GM10266 (cell line): ENCODE measurements around the gene RCL1.

Experiments
- DNase-seq: peaks from one replicate; pipeline ENCODE4 v3.0.0; 2012; ENCODE audit errors: extremely low spot score
- TF ChIP-seq, protein P1 (sequence below): IDR thresholded peaks from 2 replicates; pipeline ENCODE4 v1.5.1; 2012; ENCODE audit warnings: mild to moderate bottlenecking, low read depth; ENCODE audit not compliant: control insufficient read depth, insufficient read depth; ENCODE audit errors: missing control alignments

The RCL1 gene

DNA sequence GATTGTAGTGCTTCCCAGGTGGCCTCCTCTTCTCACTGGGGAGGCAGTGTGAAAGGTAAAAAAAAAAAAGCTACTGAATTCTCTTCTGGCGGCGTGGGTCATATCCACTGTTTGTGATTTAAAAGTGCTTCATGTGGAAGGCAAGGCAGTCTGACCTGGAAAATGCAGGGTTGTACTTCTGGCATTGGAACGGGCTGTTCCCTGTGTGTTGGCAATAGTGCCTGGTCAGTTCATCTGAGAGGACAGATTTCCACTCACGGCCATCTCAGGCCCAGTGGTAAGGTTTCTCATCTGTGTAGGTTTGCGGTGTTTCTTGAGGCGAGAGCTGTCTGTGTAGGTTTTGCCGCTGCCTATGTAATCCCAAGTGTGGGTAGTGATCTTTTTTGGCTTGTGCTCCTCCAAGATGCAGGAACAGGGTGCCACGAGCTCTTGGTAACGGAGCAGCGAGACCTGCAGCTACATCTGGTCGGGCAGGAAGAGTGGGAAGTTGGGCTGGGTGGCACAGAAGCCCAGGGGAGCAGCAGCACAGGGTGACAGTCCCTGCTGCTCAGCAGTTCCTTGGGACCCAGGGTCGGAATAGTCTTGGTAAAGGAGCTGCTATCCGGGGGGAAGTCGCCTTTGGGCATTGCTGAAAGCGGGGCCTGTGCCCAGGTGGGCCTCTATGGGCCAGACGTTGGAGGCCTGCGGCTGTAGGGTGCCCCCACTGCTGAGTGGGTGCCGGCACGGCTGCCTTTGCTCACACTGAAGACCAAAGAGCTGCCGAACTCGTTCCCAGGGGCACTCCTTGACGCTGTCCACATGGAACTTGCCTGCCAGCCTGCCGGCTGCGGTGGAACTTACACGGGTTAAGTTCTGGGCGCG, 11.2 kb downstream of the RCL1 start:
- no peak for DNase-seq
- TF ChIP-seq, protein P1, sequence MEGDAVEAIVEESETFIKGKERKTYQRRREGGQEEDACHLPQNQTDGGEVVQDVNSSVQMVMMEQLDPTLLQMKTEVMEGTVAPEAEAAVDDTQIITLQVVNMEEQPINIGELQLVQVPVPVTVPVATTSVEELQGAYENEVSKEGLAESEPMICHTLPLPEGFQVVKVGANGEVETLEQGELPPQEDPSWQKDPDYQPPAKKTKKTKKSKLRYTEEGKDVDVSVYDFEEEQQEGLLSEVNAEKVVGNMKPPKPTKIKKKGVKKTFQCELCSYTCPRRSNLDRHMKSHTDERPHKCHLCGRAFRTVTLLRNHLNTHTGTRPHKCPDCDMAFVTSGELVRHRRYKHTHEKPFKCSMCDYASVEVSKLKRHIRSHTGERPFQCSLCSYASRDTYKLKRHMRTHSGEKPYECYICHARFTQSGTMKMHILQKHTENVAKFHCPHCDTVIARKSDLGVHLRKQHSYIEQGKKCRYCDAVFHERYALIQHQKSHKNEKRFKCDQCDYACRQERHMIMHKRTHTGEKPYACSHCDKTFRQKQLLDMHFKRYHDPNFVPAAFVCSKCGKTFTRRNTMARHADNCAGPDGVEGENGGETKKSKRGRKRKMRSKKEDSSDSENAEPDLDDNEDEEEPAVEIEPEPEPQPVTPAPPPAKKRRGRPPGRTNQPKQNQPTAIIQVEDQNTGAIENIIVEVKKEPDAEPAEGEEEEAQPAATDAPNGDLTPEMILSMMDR: no peak

DNA sequence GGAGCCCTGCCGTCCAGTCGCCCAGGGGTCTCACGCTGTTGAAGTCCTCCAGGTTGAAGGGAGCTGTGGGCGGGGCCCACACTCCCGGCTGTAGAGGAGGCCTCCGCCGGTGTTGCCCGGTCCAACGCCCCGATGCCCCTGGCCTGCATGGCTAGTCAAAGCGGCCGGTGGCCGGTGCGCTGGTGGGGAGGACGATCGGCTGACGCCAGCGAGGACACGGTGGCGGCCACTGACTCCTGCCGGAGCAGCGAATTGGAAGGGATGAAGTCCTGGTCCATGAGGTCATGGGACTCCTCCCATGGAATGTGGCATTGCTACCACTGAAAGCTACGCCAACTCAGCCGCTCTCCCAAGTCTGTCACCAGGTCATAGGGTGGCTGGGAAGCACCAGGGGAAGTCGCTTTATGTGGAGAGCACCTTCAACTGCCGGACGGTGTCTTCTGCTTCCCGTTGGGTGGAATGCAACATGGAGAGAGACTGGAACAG, 11.8 kb downstream of the RCL1 start:
- DNase-seq: no peak
- TF ChIP-seq, protein P1: no peak

DNA sequence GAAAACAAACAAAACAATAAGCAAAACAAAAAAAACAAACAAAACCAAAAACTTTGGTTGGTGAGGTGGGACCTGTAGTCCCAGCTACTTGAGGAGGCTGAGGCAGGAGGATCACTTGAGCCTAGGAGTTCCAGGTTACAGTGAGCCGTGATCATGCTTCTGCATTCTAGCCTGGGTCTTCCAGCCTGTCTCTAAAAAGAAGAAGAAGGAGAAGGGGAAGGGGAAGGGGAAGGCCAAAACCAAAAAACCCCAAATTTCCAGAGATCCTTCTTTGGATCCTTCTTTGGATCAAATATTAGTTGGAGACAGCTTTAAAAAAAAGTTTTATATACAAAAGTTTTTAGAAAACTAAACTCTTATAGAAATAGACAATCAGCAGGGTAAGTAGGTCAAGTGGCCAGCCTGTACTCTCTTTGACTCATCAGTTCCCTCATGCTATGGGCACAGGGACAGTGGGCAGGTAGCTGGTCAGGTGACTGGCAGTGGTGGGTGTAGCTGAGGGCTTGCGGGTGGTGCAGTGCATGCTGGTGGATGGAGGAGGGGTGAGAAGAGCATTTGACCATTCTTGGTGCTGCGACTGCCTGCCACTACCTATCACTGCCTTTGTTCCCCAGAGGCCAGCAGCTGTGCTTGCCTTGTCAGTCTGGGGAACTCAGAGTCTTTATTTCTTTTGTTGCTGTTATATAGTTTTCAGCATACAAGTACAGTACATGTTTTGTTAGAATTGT, 12.6 kb downstream of the RCL1 start:
- TF ChIP-seq, protein P1: no peak
- no peak for DNase-seq

DNA sequence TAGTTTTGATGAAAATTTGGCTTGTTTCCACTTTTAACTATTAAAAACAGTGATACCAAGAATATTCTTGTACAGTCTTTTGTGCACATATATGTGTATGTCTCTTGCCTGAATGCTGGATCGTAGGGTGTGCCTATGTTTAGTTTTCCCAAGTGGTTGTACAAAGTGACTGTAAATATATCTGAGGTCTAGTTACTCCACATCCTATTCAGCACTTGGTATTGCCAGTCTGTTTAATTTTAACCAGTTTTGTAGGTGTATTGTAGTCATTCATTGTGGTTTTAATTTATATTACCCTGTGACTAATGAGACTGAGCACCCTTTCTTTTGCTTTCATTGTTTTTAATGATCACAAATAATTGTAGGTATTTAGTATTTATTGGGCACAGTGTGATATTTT, 17.8 kb downstream of the RCL1 start:
- TF ChIP-seq, protein P1: no peak
- DNase-seq: no peak

DNA sequence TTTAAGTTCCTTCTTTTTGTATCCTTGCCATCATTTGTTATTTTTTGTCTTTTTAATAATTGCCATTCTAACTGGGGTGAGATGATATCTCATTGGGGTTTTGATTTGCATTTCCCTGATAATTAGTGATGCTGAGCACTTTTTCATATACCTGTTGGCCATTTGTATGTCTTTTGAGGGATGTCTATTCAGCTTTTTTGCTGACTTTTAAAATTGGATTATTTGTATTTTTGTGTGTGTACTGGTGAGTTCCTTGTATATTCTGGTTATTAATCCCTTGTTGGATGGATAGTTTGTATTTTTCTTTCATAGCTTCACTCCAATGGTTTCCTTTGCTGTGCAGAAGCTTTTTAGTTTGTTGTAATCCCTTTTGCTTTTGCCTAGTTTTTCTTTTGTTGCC, 19.1 kb downstream of the RCL1 start:
- TF ChIP-seq, protein P1: no peak
- DNase-seq: no peak

DNA sequence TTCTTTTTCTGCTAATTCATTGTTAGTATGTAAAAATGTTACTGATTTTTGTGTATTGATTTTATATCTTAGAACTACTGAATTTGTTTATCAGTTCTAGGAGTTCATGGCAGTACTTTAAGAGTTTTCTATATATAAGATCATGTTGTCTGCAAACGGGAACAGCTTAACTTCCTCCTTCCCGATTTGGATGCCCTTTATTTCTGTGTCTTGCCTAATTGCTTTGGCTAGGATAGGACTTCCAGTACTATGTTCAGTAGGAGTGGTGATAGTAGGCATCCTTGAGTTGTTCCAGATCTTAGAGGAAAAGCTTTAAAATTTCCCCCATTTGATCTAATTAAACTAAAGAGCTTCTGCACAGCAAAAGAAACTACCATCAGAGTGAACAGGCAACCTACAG, 20.1 kb downstream of the RCL1 start:
- TF ChIP-seq, protein P1: no peak

DNA sequence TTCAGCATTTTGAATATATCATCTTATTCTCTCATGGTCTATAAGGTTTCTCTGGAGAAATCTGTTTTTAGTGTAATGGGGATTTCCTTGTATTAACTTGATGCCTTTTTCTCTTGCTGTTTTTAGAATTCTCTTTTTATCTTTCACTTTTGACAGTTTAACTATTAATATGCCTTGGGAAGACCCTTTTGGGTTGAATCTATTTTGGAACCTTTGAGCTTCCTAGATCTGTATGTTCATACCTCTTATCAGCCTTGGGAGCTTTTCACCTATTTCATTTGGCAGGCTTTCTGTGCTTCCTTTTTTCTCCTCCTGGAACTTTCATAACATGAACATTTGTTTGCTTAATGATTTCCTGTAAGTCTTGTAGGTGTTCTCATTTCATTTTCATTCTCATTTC, 22.2 kb downstream of the RCL1 start:
- TF ChIP-seq, protein P1: no peak
- no peak for DNase-seq

More for the DNA sequence above, 20.1 kb downstream of the RCL1 start:
- no peak for DNase-seq
